Breast epithelium (tissue), 3 donors: Measurements from ENCODE around the gene DSCAML1.

Source experiments
- CTCF ChIP-seq, 3 donors: fragments of 450-650 bp; IDR thresholded peaks; one replicate each; pipeline ENCODE4 v1.5.1; 2016 to 2017; ENCODE audit warnings: antibody characterized with exemption in 3 of 3, mild to moderate bottlenecking in 3 of 3, moderate library complexity in 3 of 3
- POLR2A ChIP-seq: fragments of 450-650 bp; IDR thresholded peaks from one replicate; pipeline ENCODE4 v1.6.1; 2016; ENCODE audit warnings: antibody characterized with exemption, mild to moderate bottlenecking, moderate library complexity

GRCh38 chr11:117525866-117526542 lies 271.0 kb downstream of the DSCAML1 start:
- no peak for TF ChIP-seq POLR2A
- no peak for TF ChIP-seq CTCF (IDR thresholded peaks at IDR 0.05)
